Measurements from ENCODE around the gene DIP2C.
"Not testable (repeated sequence)": the region's sequence is repeated elsewhere in the genome, so short reads cannot be mapped to it uniquely, and the experiment has no call there.

DIP2C gene

DNA sequence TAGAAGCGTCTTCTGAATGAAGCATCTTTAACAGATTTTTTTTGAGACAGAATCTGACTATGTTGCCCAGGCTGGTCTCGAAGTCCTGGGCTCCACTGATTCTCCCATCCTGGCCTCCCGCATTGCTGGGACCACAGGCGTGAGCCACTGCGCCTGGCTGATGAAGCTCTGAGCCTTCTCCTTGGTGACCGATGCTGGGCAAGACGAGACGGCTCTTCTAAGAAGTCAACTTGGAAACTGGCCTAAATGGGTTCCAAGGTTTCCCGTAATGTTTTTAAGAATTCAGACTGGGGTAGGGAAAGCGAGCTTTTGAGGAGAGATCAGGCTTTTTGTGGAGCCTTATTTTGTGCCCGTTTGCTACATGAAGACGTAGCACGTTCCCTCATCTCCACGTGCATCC, 329.7 kb downstream of the DIP2C start:
- no peak overlapping the region for H3K27ac Mint-ChIP-seq

DNA sequence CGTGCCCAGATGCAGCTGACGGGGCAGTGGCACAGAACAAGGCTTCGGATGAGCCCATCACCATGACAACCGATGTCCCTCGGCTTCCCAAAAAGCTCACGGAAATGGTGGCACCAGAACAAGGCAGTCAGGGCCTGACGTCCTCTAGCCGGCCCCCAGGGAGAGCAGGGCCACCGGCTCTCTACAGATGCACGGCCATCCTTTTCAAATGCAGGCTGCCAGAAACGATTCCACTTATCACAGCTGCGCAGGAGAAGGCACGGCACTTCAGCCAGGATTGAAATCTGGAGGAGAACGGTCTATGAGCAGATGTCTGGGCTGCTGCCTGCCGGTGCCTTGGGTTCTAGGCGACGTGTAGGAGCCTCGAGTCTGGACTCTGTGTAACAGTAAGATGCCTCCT, 330.4 kb downstream of the DIP2C start:
- Mint-ChIP-seq H3K4me1 (no peaks in the 10 kb centered on the region), H3K27ac (no peak overlapping the region), H3K36me3 (peaks cover 5% of the 10 kb centered on the region), H3K9me3 (no peaks in the 10 kb centered on the region), H3K4me3 (no peak overlapping the region), H3K27me3 (no peaks in the 10 kb centered on the region)

More for the DNA sequence above, 329.7 kb downstream of the DIP2C start:
- H3K9me3 Mint-ChIP-seq = no peaks in the 10 kb centered on the region
- H3K4me1 Mint-ChIP-seq = no peaks in the 10 kb centered on the region
- H3K36me3 Mint-ChIP-seq = peaks cover 5% of the 10 kb centered on the region
- no peak overlapping the region for H3K4me3 Mint-ChIP-seq
- H3K27me3 Mint-ChIP-seq = no peaks in the 10 kb centered on the region

DNA sequence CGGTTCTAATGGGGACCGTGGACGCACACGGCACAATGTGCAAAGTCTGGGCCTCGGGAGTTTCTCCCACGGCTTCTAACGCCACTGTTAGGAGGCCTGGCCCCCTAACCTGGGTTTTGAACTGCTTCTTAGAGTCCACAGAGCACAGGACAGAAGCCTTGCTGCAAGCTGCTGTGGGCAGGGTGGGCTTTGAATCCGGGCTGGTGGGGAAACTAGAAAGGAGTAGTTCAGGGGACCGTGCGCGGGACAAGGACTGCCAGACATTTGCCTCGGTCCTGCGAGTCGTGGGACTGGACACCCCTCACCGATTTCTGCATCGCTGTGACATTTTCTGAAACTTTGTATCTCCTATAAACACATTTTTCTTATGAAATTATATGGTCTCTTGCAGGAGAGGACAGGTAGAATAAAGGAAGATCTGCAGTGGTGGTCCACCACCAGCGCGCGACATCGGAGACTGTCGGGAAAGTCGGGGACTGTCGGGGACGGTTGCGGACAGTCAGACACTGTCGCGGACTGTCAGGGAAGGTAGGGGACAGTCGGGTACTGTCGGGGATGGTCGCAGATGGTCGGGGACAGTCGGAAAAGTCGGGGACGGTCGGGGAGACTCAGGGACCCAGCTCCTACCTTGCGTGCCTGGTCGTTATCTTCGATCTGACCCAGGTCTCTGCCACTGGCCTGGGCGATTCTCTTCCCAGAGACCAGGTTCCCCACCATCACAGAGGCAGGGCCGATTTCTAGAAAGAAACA, 332.1 kb downstream of the DIP2C start:
- Mint-ChIP-seq H3K27ac (no peak overlapping the region), H3K4me3 (no peak overlapping the region), H3K27me3 (no peaks in the 10 kb centered on the region), H3K36me3 (peaks cover 5% of the 10 kb centered on the region), H3K9me3 (no peaks in the 10 kb centered on the region), H3K4me1 (peaks cover 5% of the 10 kb centered on the region)

DNA sequence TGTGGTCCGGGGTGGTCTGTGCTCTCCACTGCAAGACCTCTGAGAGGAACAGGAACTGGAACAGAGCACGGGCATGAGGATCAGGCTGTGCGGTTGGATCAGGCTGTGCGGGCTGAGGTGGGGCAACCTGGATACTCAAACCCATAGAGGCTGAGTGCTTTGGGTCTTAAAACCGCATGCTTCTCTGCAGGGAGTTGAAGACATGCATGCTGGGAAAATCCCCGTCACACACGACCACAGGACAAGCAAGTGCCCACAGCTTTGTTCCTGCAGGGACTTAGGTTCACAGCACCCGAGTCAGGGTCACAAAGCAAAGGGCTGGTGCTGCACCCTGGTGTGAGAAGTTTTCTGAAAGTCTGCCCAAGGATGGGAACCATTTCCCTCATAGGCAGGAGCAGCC, 333.0 kb downstream of the DIP2C start:
- peaks cover 14% of the 10 kb centered on the region for H3K4me1 Mint-ChIP-seq
- H3K4me3 Mint-ChIP-seq = no peak overlapping the region
- no peaks in the 10 kb centered on the region for H3K27me3 Mint-ChIP-seq
- no peak overlapping the region for H3K27ac Mint-ChIP-seq
- H3K9me3 Mint-ChIP-seq = no peaks in the 10 kb centered on the region
- H3K36me3 Mint-ChIP-seq = peaks cover 1% of the 10 kb centered on the region

DNA sequence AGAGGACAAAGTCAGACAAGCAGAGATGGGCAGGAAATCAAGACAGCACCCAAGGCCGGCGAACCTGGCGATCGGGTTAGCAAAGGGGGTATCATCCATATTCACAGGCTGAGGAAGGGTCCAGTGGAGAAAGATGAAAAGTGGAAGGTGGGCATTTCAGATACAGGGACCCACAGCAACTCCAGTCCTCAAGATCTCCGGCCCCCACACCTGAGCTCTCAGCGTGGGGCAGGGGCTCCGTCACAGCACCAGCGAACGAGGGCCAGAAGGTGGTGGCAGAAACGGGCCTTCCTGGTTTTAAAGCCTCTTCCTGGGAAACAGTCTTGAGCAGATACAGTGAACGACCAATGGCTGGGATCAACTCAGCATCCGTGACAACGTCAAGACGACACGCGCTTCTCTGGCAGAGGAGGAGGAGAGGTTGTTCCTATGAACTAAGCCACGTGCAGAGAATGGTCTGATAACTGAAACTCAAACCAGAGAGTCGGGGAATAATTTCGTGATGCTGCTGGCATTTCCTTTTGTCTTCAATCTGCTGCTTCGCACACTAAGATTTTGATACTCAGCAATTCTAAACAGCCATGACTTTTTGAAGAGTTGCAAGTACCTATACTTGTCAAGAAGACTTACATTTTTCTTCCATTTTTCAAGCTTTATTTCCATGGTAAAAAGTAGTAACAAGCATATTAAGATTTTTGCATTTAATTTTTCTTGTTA, 334.4 kb downstream of the DIP2C start:
- Mint-ChIP-seq H3K9me3 (no peaks in the 10 kb centered on the region), H3K4me3 (no peak overlapping the region), H3K36me3 (peaks cover 1% of the 10 kb centered on the region), H3K4me1 (peaks cover 17% of the 10 kb centered on the region), H3K27me3 (no peaks in the 10 kb centered on the region), H3K27ac (no peak overlapping the region)

DNA sequence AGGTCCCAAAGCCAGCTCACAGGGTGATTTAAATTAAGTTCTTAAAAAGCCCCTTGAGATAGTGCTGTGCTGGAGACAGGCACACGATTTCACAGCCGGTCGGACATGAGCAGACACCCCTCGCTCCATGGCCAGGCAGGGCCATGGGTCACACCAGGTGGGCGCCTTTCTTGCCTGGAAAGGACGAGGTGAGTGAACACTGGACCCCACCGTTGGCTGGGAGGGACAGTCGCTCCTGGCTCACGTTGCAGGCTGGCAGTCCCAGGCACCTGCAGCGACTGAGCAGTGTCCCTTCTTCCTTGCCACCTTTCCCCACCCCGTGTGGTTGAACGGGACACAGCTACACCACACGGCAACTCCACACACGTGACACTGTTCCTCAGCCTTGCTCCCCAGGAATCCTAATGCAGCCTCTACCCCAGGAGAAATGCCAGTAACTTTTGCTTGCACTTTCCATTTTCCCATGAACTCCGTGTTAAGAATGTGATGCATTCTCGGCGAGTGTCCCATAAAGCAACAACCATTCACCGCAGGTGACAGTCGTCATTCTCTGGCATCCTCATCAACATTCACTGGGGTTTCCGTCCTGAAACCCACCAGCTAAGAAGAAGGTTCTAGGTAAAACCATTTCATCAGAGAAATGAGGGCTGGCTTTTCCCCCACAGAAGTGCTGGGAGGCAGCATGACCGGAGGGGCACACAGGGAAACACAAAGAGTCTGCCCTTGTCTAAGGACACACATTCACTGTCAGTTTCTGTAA, 336.8 kb downstream of the DIP2C start:
- H3K27ac Mint-ChIP-seq = no peak overlapping the region

DNA sequence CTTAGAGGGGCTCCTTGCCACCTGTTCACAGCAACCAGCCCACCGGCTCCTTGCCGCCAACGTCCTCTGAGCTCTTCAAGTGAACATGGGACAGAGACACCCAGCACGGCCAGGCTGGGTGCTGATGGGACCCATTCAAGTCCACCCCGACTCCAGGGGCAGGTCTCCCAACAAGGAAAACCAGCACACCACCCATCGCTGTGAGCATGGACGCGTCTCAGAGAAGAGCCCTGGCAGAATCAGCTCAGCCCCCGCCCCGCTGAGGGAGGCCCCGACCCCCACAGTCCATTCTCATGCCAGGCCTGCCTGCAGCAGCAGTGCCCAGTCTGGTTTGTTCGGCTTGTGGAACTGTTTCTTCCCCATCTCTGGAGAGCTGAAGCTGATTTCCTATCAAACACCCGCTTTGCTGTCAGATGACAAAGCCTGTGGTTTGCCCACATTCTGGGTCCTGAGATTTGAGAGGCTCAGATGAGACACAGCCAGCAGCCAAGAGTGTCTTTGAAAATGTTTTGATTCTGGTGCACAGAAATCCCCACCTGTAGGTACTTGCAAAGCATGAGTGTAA, 337.6 kb downstream of the DIP2C start:
- no peaks in the 10 kb centered on the region for H3K9me3 Mint-ChIP-seq
- H3K4me1 Mint-ChIP-seq = peaks cover 17% of the 10 kb centered on the region
- peaks cover 1% of the 10 kb centered on the region for H3K36me3 Mint-ChIP-seq
- no peak overlapping the region for H3K4me3 Mint-ChIP-seq
- H3K27me3 Mint-ChIP-seq = no peaks in the 10 kb centered on the region
- H3K27ac Mint-ChIP-seq = no peak overlapping the region

More for the DNA sequence above, 336.8 kb downstream of the DIP2C start:
- Mint-ChIP-seq H3K9me3 (no peaks in the 10 kb centered on the region), H3K27me3 (no peaks in the 10 kb centered on the region), H3K4me1 (peaks cover 17% of the 10 kb centered on the region), H3K4me3 (no peak overlapping the region), H3K36me3 (peaks cover 1% of the 10 kb centered on the region)

DNA sequence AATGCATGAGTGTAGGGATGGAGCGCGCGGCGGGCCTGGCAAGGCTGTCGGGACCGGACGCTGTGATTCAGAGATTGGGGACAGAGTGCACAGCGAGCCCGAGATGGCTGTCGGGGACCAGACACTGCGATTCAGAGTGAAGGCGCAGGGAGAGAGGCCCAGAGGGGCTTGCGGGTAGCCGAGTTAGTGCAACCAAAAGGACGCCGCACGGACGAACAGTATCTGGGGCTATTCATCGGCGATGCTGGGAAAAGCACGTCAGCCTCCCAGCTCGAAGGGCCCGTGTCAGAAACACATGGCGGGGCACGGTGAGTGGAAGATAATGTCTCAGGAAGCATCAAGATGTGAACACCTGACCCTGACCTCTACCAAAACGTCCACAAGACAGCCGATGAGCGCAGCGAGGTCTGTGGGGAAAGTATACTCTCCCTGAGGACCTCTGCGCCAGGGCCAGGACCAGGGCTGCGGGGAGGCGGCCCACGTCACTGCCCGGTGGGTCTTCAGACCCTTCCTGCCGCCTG, 338.4 kb downstream of the DIP2C start:
- Mint-ChIP-seq H3K36me3 (peaks cover 1% of the 10 kb centered on the region), H3K27me3 (no peaks in the 10 kb centered on the region), H3K4me1 (peaks cover 17% of the 10 kb centered on the region), H3K9me3 (no peaks in the 10 kb centered on the region), H3K27ac (no peak overlapping the region), H3K4me3 (no peak overlapping the region)

DNA sequence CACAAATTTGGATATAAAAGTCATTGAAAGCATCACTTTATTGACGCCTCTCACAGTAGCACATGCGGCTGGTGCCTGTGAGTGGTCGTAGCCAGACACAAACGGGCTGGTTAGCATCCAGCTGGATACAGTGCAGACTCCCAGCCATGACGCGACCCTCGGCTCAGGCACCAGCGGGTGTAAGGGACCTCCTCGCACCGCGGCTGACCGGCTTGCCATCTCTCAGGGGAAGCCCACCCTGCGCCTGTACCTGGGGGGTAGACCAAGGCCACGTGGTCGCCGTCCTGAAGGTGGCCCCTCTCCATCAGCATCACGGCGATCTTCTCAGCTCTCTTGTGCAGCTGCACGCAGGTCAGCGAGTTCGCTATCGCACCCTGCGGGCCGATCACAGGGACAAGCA, 340.4 kb downstream of the DIP2C start:
- H3K27ac Mint-ChIP-seq = no peak overlapping the region
- H3K27me3 Mint-ChIP-seq = no peaks in the 10 kb centered on the region

DNA sequence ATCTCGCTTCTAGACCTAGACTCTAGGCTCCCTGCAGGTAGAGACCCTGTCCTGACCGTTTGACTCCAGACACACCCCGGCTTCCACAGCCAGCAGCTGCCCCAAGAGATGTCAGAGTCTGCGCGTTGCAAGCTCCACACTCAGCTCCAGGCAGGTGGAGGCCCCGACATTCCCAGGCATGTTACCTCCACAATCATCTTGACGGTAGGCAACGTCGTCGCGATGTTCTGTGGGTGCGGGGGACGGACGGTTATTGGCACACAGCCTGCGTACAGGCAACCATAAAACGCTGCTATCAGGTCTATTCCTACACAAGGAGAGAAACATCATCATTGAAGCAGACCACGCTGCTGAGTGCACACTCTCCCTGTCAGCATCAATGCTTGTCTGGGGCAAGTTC, 341.0 kb downstream of the DIP2C start:
- H3K27ac Mint-ChIP-seq = no peak overlapping the region
- no peaks in the 10 kb centered on the region for H3K27me3 Mint-ChIP-seq
- no peaks in the 10 kb centered on the region for H3K36me3 Mint-ChIP-seq

More for the DNA sequence above, 340.4 kb downstream of the DIP2C start:
- no peaks in the 10 kb centered on the region for H3K9me3 Mint-ChIP-seq
- peaks cover 17% of the 10 kb centered on the region for H3K4me1 Mint-ChIP-seq
- H3K4me3 Mint-ChIP-seq = no peak overlapping the region
- H3K36me3 Mint-ChIP-seq = no peaks in the 10 kb centered on the region

DNA sequence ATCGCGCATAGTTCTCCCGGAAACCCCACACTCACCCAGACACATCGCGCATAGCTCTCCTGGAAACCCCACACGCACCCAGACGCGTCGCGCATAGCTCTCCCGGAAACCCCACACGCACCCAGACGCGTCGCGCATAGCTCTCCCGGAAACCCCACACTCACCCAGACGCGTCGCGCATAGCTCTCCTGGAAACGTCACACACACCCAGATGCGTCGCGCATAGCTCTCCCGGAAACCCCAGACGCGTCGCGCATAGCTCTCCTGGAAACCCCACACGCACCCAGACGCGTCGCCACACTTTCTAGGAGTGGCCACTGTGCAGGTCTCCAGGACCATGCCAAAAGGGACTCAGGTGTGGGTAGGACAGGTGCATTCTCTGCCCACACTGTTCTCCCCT, 341.7 kb downstream of the DIP2C start:
- not testable (repeated sequence) for H3K9me3 Mint-ChIP-seq, H3K27me3 Mint-ChIP-seq, H3K4me3 Mint-ChIP-seq, H3K36me3 Mint-ChIP-seq, H3K27ac Mint-ChIP-seq
- H3K4me1 Mint-ChIP-seq = peaks cover 14% of the 10 kb centered on the region

More for the DNA sequence above, 341.0 kb downstream of the DIP2C start:
- Mint-ChIP-seq H3K4me3 (no peak overlapping the region), H3K4me1 (peaks cover 17% of the 10 kb centered on the region), H3K9me3 (no peaks in the 10 kb centered on the region)

DNA sequence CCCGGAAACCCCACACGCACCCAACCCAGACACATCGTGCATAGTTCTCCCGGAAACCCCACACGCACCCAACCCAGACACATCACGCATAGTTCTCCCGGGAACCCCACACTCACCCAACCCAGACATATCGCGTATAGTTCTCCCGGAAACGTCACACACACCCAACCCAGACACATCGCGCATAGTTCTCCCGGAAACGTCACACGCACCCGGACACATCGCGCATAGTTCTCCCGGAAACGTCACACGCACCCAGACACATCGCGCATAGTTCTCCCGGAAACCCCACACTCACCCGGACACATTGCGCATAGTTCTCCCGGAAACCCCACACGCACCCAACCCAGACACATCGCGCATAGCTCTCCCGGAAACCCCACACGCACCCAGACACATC, 342.3 kb downstream of the DIP2C start:
- not testable (repeated sequence) for H3K9me3 Mint-ChIP-seq, H3K4me3 Mint-ChIP-seq, H3K36me3 Mint-ChIP-seq, H3K27ac Mint-ChIP-seq, H3K27me3 Mint-ChIP-seq
- peaks cover 10% of the 10 kb centered on the region for H3K4me1 Mint-ChIP-seq

DNA sequence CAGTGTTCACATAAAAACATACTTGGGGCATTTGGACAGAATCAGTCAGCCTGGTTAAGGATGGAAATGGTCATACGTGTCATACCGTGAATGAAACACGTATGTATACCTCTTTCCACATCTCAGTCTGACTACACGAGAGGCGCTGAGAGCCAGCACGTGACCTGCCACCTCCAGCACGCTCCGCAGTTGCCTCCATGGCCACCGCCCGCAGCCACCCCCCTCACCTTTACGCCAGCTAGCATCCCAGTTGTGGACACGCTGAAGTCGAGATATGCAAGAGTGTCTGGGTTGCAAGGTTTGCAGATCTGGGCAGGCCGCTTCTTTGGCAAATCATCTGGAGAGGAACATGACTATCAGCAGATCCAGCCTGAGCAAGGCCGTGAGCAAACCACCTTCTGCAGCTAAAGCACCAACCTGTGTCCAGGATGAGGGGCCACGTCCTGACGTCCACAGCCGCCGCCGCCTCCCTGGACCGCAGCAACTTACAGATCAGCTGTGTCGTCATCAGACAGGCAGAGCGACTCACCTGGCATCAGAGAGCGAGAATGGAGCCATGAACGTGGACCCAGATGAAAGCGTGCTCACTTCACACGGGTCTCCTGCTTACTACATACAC, 344.8 kb downstream of the DIP2C start:
- no peaks in the 10 kb centered on the region for H3K27me3 Mint-ChIP-seq
- no peak overlapping the region for H3K27ac Mint-ChIP-seq
- H3K4me1 Mint-ChIP-seq = no peaks in the 10 kb centered on the region
- no peak overlapping the region for H3K4me3 Mint-ChIP-seq
- no peaks in the 10 kb centered on the region for H3K36me3 Mint-ChIP-seq
- H3K9me3 Mint-ChIP-seq = no peaks in the 10 kb centered on the region

DNA sequence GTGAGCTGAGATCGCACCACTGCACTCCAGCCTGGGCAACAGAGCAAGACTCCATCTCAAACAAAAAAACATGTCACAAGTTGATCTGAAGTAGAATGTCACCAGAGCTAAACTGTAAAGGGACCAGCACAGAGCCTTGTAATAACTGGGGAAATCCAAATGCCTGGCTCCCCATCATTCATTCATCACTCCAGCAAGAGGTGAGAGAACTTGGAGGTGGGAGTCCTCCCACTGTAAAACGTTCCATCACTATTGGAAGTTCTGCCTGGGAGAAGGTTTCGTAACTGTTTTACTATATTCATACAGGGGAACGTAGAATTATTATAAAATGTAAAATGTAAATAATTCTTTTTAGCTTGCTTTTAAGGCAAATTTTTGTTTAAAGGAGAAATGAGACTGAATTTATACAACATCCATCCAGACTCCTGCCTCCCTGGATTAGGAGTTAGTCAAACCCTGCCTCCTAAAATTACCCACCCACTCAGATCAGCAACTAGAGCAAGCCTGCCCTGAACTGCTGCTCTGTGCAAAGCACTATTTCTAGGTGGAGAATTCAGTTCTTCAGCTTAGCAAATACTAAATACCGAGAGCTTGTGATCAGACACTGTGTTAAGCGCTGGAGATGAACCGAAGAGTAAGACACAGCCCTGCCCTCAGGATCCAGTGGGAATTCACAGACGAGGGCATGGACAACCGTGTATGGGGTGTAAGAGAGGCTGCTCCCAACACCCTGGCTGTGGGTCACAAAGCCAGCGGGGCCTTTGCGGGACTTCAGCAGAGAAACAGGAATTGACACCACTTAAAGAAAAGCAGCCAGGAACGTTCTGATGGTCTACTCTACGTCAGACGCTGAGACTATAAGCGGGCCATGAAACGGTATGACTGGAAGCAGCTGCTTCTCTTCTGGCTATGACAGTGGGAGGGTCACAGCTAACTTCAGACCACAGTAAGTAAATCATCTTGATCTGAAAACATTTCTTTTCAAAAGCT, 345.9 kb downstream of the DIP2C start:
- Mint-ChIP-seq H3K27me3 (no peaks in the 10 kb centered on the region), H3K9me3 (no peaks in the 10 kb centered on the region), H3K4me1 (no peaks in the 10 kb centered on the region), H3K27ac (no peak overlapping the region), H3K4me3 (no peak overlapping the region), H3K36me3 (no peaks in the 10 kb centered on the region)

Data from activated naive CD4-positive, alpha-beta T cell treated with anti-CD3 and anti-CD28 coated beads, Interleukin-2, amount 50 U/mL, for 24 hours (primary cell).